Loucy (cell line): ENCODE measurements around the gene UGT8.

Source experiments
- H2AFZ ChIP-seq: fragments of 200-600 bp; sonication (generic); 2 replicates; pipeline ENCODE4 v1.6.0; 2016; ENCODE audit warnings: antibody characterized with exemption, mild to moderate bottlenecking, low read length, moderate library complexity
- H3F3A ChIP-seq: fragments of 200-600 bp; 2 replicates; pipeline ENCODE4 v1.6.0; 2016; ENCODE audit warnings: antibody characterized with exemption, low read depth, mild to moderate bottlenecking
- H3K27me3 ChIP-seq: fragments of 200-600 bp; sonication (generic); 2 replicates; pipeline ENCODE4 v1.6.1; 2014; ENCODE audit warnings: low read length, mild to moderate bottlenecking; ENCODE audit not compliant: insufficient read depth, poor library complexity, severe bottlenecking
- H3K36me3 ChIP-seq: fragments of 200-600 bp; sonication (generic); 2 replicates; pipeline ENCODE4 v1.6.1; 2016; ENCODE audit warnings: low read length; ENCODE audit not compliant: insufficient read depth
- H3K4me1 ChIP-seq: fragments of 200-600 bp; sonication (generic); 2 replicates; pipeline ENCODE4 v1.5.1; 2014; ENCODE audit warnings: low read length, mild to moderate bottlenecking; ENCODE audit not compliant: insufficient read depth, poor library complexity, severe bottlenecking
- H3K4me2 ChIP-seq: fragments of 200-600 bp; sonication (generic); 2 replicates; pipeline ENCODE4 v1.6.0; 2014; ENCODE audit warnings: antibody characterized with exemption, low read length, low read depth, mild to moderate bottlenecking; ENCODE audit not compliant: poor library complexity, severe bottlenecking
- H3K4me3 ChIP-seq: fragments of 200-600 bp; sonication (generic); 2 replicates; pipeline ENCODE4 v1.5.1; 2014; ENCODE audit warnings: low read length, mild to moderate bottlenecking, mixed read lengths; ENCODE audit not compliant: poor library complexity, severe bottlenecking
- H3K79me2 ChIP-seq: fragments of 200-600 bp; sonication (generic); 2 replicates; pipeline ENCODE4 v1.6.1; 2014; ENCODE audit warnings: low read length; ENCODE audit not compliant: insufficient read depth
- H3K9ac ChIP-seq: fragments of 200-600 bp; sonication (generic); 2 replicates; pipeline ENCODE4 v1.6.0; 2014; ENCODE audit warnings: mild to moderate bottlenecking, low read depth, low read length, moderate library complexity; ENCODE audit not compliant: poor library complexity, severe bottlenecking
- H3K9me2 ChIP-seq: fragments of 200-600 bp; sonication (generic); replicated peaks from 2 replicates; pipeline ENCODE4 v1.6.1; 2016; ENCODE audit warnings: low read depth, low read length, mixed read lengths
- H3K9me3 ChIP-seq: fragments of 200-600 bp; sonication (generic); 2 replicates; pipeline ENCODE4 v1.6.1; 2014; ENCODE audit warnings: mild to moderate bottlenecking, antibody characterized with exemption, low read length, low read depth; ENCODE audit not compliant: insufficient read depth
- H4K20me1 ChIP-seq: fragments of 200-600 bp; sonication (generic); 2 replicates; pipeline ENCODE4 v1.6.0; 2014; ENCODE audit warnings: antibody characterized with exemption, low read length, mild to moderate bottlenecking; ENCODE audit not compliant: insufficient read depth, poor library complexity, severe bottlenecking
- EZH2phosphoT487 ChIP-seq: fragments of 200-600 bp; IDR thresholded peaks from 2 replicates; pipeline ENCODE4 v1.6.1; 2018; ENCODE audit warnings: antibody characterized with exemption, mild to moderate bottlenecking, moderate library complexity, borderline replicate concordance
- TF ChIP-seq, protein P1 (sequence below): fragments of 200-600 bp; sonication (generic); conservative IDR thresholded peaks from 2 replicates; pipeline ENCODE4 v1.5.1; 2014; ENCODE audit warnings: mild to moderate bottlenecking, antibody characterized with exemption, low read length

Gene UGT8, protein sequence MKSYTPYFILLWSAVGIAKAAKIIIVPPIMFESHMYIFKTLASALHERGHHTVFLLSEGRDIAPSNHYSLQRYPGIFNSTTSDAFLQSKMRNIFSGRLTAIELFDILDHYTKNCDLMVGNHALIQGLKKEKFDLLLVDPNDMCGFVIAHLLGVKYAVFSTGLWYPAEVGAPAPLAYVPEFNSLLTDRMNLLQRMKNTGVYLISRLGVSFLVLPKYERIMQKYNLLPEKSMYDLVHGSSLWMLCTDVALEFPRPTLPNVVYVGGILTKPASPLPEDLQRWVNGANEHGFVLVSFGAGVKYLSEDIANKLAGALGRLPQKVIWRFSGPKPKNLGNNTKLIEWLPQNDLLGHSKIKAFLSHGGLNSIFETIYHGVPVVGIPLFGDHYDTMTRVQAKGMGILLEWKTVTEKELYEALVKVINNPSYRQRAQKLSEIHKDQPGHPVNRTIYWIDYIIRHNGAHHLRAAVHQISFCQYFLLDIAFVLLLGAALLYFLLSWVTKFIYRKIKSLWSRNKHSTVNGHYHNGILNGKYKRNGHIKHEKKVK

DNA sequence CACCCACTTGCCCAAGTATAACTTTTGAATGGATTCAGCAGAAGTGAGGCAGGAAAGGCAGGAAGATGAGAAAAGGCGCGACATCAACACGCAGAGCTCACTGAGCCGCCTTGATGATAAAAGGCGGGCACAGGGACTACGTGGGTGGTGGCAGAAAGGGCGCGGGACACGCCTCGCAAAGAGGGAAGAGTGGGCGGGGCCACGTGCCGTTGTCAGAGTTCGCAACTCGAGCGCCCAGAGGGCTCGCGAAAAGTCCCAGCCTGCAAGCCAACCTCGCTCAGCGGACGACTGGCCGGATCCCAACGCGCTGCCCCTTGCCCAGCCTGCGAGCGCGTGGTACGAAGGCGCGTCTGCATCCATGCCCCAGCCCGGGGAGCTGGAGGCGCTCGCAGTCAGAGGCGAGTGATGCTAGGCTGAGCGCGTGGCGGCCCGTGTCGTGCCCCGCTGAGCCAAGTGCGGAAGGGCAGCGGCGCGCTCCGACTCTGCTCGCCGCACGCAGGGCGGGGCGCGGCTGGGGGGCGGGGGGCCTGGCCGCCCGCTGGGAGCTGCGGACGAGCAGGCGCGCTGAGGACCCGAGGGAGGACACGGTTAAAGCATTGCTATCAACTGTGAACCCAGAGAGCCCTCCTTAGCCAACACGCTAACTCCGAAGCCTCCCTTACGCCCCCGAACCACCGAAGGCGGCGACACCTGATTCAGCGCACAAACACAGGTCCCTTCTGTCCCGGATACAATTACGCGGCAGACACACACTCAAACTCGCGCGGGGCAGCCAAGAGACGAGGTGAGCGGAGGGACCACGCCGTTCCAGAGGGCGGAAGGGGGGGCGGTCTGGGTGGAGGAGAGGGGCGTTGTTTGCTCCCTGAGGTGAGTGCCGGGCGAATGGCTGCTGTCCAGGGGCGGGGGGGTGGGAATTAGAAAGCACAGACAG lies at the start of gene UGT8:
Gene UGT8 (plus strand): TSS at position 617 of the 931 bp plus-strand sequence. CDS start 24,074 bp downstream, outside the sequence.
- Histone ChIP-seq H3K4me2 (no peak within 1 kb of the TSS), H2AFZ (no peak within 1 kb of the TSS), H4K20me1 (no peaks in the 10 kb centered on the region), H3F3A (no peaks in the 10 kb centered on the region), H3K27me3 (no peaks in the 10 kb centered on the region), H3K9me2 (no peaks in the 10 kb centered on the region), H3K36me3 (no peaks in the 10 kb centered on the region), H3K4me3 (no peak within 1 kb of the TSS), H3K79me2 (no peaks in the 10 kb centered on the region), H3K9ac (no peak within 1 kb of the TSS), H3K9me3 (no peaks in the 10 kb centered on the region), H3K4me1 (no peaks in the 10 kb centered on the region)
- TF ChIP-seq EZH2phosphoT487: no peak
- TF ChIP-seq, protein P1, sequence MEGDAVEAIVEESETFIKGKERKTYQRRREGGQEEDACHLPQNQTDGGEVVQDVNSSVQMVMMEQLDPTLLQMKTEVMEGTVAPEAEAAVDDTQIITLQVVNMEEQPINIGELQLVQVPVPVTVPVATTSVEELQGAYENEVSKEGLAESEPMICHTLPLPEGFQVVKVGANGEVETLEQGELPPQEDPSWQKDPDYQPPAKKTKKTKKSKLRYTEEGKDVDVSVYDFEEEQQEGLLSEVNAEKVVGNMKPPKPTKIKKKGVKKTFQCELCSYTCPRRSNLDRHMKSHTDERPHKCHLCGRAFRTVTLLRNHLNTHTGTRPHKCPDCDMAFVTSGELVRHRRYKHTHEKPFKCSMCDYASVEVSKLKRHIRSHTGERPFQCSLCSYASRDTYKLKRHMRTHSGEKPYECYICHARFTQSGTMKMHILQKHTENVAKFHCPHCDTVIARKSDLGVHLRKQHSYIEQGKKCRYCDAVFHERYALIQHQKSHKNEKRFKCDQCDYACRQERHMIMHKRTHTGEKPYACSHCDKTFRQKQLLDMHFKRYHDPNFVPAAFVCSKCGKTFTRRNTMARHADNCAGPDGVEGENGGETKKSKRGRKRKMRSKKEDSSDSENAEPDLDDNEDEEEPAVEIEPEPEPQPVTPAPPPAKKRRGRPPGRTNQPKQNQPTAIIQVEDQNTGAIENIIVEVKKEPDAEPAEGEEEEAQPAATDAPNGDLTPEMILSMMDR: no peak

DNA sequence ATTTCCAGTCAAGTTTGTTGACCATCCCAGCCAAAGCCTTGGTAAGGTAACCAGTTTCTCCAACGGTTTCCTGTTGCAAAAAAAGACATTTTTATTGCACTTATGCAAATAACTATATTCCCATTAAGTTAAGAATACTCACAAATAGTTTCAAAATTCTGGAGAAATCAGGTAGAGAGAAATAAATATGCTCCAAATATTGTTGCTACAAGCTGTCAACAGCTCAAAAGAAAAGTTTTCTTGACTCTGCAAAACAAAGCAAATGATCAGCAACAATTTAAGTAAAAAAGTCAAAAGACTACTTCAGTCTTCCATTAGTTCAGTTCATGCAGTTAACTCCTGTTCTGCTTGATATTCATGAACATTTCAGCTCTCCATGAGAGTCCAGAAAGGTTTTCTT lies 49.0 kb upstream of the UGT8 start:
- H3K79me2 ChIP-seq: no peaks in the 10 kb centered on the region
- no peaks in the 10 kb centered on the region for H3F3A ChIP-seq
- no peaks in the 10 kb centered on the region for H3K4me1 ChIP-seq
- no peaks in the 10 kb centered on the region for H4K20me1 ChIP-seq
- H3K9ac ChIP-seq: no peak overlapping the region
- no peak overlapping the region for H3K4me3 ChIP-seq
- no peaks in the 10 kb centered on the region; the same call in 1 of the 2 replicates for H3K9me3 ChIP-seq
- no peaks in the 10 kb centered on the region for H3K36me3 ChIP-seq
- H2AFZ ChIP-seq: no peak overlapping the region
- TF ChIP-seq, protein P1: no peak
- no peak for TF ChIP-seq EZH2phosphoT487
- H3K9me2 ChIP-seq: no peaks in the 10 kb centered on the region
- H3K27me3 ChIP-seq: no peaks in the 10 kb centered on the region
- no peak overlapping the region for H3K4me2 ChIP-seq

DNA sequence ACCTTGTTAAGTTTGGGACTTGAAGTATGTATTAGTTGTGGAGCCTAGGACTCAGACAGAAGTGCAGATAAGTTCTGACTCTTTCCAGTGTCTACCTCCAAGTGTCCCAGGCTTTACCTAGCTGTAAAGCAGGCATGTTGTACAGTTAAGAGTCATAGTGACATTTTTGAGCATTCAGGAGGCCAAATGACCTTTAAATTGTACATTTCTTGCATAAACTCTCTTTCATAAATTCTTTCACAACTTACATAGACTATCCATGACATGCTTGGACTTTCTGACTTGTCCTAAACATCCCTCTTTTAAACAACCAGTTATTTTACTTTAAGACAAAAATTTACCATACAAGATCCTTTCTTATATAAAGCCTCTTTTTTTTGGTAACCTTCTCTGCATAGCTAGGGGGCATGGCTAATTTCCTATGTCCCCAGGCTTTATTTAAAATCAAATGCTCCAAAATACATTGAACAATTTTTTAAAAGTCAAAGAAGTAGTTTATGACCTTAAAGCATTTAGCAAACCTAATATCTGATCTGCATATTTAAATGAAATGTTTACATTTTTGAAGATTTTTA lies 40.1 kb upstream of the UGT8 start:
- no peak overlapping the region for H3K4me2 ChIP-seq
- H2AFZ ChIP-seq: no peak overlapping the region
- H3K4me1 ChIP-seq: no peaks in the 10 kb centered on the region
- TF ChIP-seq, protein P1: no peak
- no peak for TF ChIP-seq EZH2phosphoT487
- no peaks in the 10 kb centered on the region for H3K36me3 ChIP-seq
- H3K9me2 ChIP-seq: no peaks in the 10 kb centered on the region
- no peak overlapping the region for H3K4me3 ChIP-seq
- H3K27me3 ChIP-seq: no peaks in the 10 kb centered on the region
- no peaks in the 10 kb centered on the region for H4K20me1 ChIP-seq
- H3F3A ChIP-seq: no peaks in the 10 kb centered on the region
- H3K9me3 ChIP-seq: peaks cover 6% of the 10 kb centered on the region
- no peaks in the 10 kb centered on the region for H3K79me2 ChIP-seq
- no peak overlapping the region for H3K9ac ChIP-seq
